GM19395 (cell line): Measurements from ENCODE around the gene PRMT2.
"Not testable (repeated sequence)": the region's sequence is repeated elsewhere in the genome, so short reads cannot be mapped to it uniquely, and the experiment has no call there.

Experiments
- ATAC-seq: cut with Tn5 transposase; IDR thresholded peaks from one replicate; pipeline ENCODE4 v1.9.1; 2021; ENCODE audit warnings: mild to moderate bottlenecking, moderate library complexity; ENCODE audit not compliant: unreplicated experiment

PRMT2 gene

DNA sequence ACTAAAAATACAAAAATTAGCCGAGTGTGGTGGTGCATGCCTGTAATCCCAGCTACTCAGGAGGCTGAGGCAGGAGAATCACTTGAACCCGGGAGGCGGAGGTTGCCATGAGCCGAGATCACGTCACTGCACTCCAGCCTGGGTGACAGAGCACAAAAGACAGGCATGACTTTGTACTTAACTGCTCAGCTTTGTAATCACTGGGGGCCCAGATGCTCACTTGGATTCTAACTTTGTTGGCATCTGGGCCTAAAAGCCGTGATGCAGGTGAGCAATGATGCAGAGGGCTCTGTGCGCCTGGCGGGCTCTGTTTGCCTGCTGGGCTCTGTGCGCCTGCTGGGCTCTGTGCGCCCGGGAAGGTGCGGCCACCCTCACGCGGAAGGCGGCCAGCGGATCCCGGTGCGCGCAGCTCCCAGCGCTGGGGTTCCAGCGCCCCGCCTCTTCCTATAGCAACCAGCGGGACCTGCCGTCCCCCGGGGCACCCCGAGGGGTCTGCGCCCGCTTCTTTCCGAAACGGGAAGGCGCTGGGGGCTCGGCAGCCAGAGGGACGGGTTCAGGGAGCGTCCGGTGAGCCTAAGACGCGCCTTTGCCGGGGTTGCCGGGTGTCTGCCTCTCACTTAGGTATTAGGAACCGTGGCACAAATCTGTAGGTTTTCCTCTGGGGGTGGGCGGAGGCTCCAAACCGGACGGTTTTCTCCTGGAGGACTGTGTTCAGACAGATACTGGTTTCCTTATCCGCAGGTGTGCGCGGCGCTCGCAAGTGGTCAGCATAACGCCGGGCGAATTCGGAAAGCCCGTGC, 31.7 kb downstream of the PRMT2 start:
- no peak for ATAC-seq

DNA sequence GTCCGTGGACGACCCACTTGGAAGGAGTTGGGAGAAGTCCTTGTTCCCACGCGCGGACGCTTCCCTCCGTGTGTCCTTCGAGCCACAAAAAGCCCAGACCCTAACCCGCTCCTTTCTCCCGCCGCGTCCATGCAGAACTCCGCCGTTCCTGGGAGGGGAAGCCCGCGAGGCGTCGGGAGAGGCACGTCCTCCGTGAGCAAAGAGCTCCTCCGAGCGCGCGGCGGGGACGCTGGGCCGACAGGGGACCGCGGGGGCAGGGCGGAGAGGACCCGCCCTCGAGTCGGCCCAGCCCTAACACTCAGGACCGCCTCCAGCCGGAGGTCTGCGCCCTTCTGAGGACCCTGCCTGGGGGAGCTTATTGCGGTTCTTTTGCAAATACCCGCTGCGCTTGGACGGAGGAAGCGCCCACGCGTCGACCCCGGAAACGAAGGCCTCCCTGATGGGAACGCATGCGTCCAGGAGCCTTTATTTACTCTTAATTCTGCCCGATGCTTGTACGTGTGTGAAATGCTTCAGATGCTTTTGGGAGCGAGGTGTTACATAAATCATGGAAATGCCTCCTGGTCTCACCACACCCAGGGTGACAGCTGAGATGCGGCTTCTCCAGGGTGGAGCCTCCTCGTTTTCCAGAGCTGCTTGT, 32.4 kb downstream of the PRMT2 start:
- ATAC-seq = no peak

DNA sequence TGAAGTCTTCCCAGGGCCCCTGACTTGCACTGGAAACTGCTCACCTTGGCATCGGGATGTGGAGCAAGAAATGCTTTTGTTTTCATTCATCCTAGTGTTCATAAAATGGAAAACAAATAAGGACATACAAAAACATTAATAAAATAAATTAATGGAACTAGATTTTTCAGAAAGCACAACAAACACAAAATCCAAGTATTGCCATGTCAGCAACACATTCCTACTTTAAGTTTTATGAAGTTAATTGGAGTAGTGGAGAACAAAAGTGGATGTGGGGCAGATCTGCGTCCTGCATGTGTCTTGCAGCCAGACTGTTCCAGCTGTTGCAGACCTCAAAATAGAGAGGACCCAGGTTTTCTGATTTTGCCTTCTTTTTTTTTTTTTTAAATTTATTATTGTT, 32.9 kb downstream of the PRMT2 start:
- no peak for ATAC-seq

DNA sequence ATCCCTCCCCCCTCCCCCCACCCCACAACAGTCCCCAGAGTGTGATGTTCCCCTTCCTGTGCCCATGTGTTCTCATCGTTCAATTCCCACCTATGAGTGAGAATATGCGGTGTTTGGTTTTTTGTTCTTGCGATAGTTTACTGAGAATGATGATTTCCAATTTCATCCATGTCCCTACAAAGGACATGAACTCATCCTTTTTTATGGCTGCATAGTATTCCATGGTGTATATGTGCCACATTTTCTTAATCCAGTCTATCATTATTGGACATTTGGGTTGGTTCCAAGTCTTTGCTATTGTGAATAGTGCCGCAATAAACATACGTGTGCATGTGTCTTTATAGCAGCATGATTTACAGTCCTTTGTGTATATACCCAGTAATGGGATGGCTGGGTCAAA, 33.4 kb downstream of the PRMT2 start:
- ATAC-seq = not testable (repeated sequence)

DNA sequence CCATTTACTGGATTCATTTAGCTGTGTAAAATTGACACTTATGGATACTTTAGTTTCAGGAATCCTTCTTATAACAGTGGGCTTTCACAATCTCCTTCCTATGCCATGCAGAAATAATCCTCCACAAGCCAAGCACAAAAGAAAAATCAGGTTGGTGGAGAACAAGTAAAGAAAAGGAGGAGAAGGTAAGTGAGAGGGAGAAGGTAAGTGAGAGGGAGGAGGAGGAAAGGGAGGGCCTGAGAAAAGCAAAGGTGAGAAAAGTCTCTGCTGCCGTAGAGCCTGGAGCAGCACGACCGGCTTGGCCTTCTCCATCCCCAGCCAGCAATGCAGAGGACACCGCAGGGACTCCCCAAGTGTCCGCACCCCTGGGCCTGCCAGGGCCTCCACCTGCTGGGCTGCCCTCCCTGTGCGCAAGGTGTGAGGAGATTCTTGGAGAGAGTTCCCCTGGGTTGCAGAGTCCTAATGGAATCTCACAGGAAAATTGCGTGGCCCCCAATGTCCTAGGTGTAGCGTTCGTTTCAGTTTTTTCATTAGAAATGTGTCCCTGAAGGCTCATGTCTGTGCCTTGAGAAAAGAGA, 39.0 kb downstream of the PRMT2 start:
- ATAC-seq = no peak

DNA sequence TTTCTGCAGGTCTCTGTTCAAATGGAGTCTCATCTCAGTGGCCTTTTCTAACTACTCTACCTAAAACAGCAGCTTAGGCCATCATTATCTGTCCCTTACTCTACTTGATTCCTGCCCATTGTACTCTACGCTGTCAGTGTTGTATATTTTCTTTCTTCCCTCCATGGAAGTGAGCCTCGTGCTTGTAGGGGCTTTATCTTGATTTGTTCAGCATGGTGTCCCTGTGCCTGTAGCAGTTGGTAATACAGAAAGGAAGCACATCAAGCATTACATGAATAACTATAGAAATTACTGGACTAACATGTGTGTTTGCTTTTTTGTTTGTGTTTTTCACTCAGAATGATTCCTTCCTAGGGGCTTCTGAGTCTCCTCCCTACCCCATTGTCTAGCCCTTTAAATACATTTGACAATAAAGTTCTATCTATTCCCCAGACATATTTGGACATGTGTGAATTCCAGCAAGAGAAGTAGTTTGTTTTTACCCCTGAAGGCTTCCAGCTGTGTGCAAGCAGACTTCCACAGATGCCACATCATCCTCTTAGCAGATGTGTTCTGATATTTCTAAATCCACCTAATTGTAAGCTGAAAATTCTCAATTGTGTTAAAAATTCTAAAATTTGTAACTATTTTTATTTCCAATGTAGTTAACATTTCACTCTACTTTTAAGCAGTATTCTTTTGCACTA, 40.3 kb downstream of the PRMT2 start:
- ATAC-seq = no peak

DNA sequence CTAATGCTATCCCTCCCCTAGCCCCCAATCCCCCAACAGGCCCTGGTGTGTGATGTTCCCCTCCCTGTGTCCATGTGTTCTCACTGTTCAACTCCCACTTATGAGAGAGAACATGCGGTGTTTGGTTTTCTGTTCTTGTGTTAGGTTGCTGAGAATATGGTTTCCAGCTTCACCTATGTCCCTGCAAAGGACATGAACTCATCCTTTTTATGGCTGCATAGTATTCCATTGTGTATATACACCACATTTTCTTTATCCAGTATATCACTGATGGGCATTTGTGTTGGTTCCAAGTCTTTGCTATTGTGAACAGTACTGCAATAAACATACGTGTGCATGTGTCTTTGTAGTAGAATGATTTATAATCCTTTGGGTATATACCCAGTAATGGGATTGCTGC, 41.1 kb downstream of the PRMT2 start:
- not testable (repeated sequence) for ATAC-seq

DNA sequence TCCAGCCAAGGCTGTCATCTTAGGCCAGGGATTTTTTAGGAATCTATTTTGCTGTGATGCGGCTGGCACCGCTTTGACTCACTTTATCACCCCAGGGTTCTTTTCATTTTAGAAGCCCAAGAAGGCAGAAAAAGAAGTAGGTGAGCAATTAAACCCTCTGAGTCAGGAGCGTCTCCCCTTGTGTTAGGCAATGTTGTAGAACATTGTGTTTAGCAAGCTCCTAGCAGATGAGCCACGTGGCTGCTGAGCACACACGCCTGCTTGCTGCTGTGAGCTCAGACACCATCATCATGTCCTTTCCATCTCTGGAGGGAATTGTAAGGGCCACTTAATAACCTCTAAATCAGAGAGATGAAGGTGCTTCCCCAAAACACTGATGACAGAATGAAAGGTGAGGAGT, 46.1 kb downstream of the PRMT2 start:
- ATAC-seq = not testable (repeated sequence)

DNA sequence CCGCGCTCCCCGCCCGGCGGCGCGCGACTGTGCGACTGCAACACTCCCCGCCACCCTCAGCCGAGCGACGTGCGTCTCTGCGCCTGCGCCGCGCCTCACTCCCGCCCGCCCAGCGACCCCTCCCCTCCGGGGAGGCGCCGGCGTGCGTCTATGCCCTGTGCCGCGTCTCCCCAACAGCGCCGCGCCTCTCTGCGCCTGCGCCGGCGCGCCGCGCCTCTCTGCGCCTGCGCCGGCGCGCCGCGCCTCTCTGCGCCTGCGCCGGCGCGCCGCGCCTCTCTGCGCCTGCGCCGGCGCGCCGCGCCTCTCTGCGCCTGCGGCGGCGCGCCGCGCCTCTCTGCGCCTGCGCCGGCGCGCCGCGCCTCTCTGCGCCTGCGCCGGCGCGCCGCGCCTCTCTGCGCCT, 63.2 kb downstream of the PRMT2 start:
- ATAC-seq = not testable (repeated sequence)

DNA sequence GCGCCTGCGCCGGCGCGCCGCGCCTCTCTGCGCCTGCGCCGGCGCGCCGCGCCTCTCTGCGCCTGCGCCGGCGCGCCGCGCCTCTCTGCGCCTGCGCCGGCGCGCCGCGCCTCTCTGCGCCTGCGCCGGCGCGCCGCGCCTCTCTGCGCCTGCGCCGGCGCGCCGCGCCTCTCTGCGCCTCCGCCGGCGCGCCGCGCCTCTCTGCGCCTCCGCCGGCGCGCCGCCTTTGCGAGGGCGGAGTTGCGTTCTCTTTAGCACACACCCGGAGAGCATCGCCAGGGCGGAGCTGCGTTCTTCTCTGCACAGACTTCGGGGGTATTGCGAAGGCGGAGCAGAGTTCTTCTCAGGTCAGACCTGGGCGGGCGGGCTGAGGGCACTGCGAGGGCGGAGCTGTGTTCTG, 63.6 kb downstream of the PRMT2 start:
- not testable (repeated sequence) for ATAC-seq
